Osteoblast (primary cell): ENCODE results near the gene TACC2. TPM values are rescaled to one million over a fixed set of nuclear protein-coding genes. Genes with fewer than 3 reads are reported as not detected.

Experiments
- DNase-seq: peaks from one replicate; pipeline ENCODE4 v3.0.0; 2011; ENCODE audit warnings: low spot score, mixed read lengths; ENCODE audit not compliant: insufficient read length; ENCODE audit errors: missing footprints
- H2AFZ ChIP-seq: 2 replicates; pipeline ENCODE4 v1.6.0; 2011; ENCODE audit warnings: mild to moderate bottlenecking, low read length
- H3K27ac ChIP-seq: 2 replicates; pipeline ENCODE4 v1.5.1; 2011; ENCODE audit warnings: mild to moderate bottlenecking, low read depth, low read length, moderate library complexity
- H3K27me3 ChIP-seq: 2 replicates; pipeline ENCODE4 v1.6.0; 2012; ENCODE audit warnings: mild to moderate bottlenecking, control low read depth, inconsistent platforms, low read length, moderate library complexity; ENCODE audit not compliant: insufficient read depth
- H3K36me3 ChIP-seq: 2 replicates; pipeline ENCODE4 v1.5.1; 2011; ENCODE audit warnings: mild to moderate bottlenecking, low read length, control low read depth, moderate library complexity; ENCODE audit not compliant: insufficient read depth
- H3K4me1 ChIP-seq: 2 replicates; pipeline ENCODE4 v1.5.1; 2011; ENCODE audit warnings: mild to moderate bottlenecking, low read length, control low read depth, moderate library complexity; ENCODE audit not compliant: insufficient read depth
- H3K4me2 ChIP-seq: 2 replicates; pipeline ENCODE4 v1.6.0; 2011; ENCODE audit warnings: mild to moderate bottlenecking, low read length; ENCODE audit not compliant: insufficient read depth
- H3K4me3 ChIP-seq: fragments of 200-600 bp; sonication (generic); 3 replicates; pipeline ENCODE4 v1.5.1; 2012; ENCODE audit warnings: mild to moderate bottlenecking, low read length, inconsistent platforms; ENCODE audit not compliant: insufficient read depth
- H3K79me2 ChIP-seq: 2 replicates; pipeline ENCODE4 v1.6.0; 2012; ENCODE audit warnings: mild to moderate bottlenecking, low read length, control low read depth, inconsistent platforms; ENCODE audit not compliant: insufficient read depth
- H3K9me3 ChIP-seq: 2 replicates; pipeline ENCODE4 v1.5.1; 2011; ENCODE audit warnings: low read depth, low read length, control low read depth
- H4K20me1 ChIP-seq: 2 replicates; pipeline ENCODE4 v1.6.0; 2012; ENCODE audit warnings: mild to moderate bottlenecking, low read length, control low read depth; ENCODE audit not compliant: insufficient read depth
- total RNA-seq: library from RNA; depleted of rRNA; stranded (reverse); fragments of >200 nt; gene quantifications from 2 replicates; pipeline ENCODE4 v1.2.3, GENCODE V29; 2012
- TF ChIP-seq, protein P1 (sequence below): IDR thresholded peaks from 2 replicates; pipeline ENCODE4 v1.5.1; 2011; ENCODE audit warnings: mild to moderate bottlenecking, low read depth, low read length, moderate library complexity; ENCODE audit errors: extremely low read depth

The TACC2 gene
- total RNA-seq, 1 donor = 5.8 TPM

DNA sequence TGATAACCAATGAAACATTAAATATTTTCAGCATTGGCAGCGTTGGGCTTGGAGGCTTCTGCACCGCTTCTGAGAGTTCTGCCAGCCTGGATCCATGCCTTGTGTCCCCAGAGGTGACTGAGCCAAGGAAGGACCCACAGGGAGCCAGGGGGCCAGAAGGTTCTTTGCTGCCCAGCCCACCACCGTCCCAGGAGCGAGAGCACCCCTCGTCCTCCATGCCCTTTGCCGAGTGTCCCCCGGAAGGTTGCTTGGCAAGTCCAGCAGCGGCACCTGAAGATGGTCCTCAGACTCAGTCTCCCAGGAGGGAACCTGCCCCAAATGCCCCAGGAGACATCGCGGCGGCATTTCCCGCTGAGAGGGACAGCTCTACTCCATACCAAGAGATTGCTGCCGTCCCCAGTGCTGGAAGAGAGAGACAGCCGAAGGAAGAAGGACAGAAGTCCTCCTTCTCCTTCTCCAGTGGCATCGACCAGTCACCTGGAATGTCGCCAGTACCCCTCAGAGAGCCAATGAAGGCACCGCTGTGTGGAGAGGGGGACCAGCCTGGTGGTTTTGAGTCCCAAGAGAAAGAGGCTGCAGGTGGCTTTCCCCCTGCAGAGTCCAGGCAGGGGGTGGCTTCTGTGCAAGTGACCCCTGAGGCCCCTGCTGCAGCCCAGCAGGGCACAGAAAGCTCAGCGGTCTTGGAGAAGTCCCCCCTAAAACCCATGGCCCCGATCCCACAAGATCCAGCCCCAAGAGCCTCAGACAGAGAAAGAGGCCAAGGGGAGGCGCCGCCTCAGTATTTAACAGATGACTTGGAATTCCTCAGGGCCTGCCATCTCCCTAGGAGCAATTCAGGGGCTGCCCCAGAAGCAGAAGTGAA lies 93.9 kb downstream of the TACC2 start:
- H3K79me2 ChIP-seq = no peaks in the 10 kb centered on the region
- H3K27ac ChIP-seq = no peak overlapping the region
- no peak overlapping the region for H3K4me3 ChIP-seq
- H3K4me1 ChIP-seq = no peaks in the 10 kb centered on the region
- no peak for DNase-seq
- H3K9me3 ChIP-seq = no peaks in the 10 kb centered on the region
- no peak overlapping the region for H2AFZ ChIP-seq
- peaks cover 37% of the 10 kb centered on the region for H3K27me3 ChIP-seq
- no peak overlapping the region for H3K4me2 ChIP-seq
- no peaks in the 10 kb centered on the region for H3K36me3 ChIP-seq
- TF ChIP-seq, protein P1, sequence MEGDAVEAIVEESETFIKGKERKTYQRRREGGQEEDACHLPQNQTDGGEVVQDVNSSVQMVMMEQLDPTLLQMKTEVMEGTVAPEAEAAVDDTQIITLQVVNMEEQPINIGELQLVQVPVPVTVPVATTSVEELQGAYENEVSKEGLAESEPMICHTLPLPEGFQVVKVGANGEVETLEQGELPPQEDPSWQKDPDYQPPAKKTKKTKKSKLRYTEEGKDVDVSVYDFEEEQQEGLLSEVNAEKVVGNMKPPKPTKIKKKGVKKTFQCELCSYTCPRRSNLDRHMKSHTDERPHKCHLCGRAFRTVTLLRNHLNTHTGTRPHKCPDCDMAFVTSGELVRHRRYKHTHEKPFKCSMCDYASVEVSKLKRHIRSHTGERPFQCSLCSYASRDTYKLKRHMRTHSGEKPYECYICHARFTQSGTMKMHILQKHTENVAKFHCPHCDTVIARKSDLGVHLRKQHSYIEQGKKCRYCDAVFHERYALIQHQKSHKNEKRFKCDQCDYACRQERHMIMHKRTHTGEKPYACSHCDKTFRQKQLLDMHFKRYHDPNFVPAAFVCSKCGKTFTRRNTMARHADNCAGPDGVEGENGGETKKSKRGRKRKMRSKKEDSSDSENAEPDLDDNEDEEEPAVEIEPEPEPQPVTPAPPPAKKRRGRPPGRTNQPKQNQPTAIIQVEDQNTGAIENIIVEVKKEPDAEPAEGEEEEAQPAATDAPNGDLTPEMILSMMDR = no peak
- H4K20me1 ChIP-seq = no peaks in the 10 kb centered on the region

DNA sequence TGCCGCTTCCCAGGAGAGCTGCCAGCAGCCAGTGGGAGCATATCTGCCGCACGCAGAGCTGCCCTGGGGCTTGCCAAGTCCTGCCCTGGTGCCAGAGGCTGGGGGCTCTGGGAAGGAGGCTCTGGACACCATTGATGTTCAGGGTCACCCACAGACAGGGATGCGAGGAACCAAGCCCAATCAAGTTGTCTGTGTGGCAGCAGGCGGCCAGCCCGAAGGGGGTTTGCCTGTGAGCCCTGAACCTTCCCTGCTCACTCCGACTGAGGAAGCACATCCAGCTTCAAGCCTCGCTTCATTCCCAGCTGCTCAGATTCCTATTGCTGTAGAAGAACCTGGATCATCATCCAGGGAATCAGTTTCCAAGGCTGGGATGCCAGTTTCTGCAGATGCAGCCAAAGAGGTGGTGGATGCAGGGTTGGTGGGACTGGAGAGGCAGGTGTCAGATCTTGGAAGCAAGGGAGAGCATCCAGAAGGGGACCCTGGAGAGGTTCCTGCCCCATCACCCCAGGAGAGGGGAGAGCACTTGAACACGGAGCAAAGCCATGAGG lies 94.6 kb downstream of the TACC2 start:
- TF ChIP-seq, protein P1 = no peak
- peaks cover 37% of the 10 kb centered on the region for H3K27me3 ChIP-seq
- no peak overlapping the region for H2AFZ ChIP-seq
- no peaks in the 10 kb centered on the region for H3K79me2 ChIP-seq
- H3K36me3 ChIP-seq = no peaks in the 10 kb centered on the region
- no peaks in the 10 kb centered on the region for H3K4me1 ChIP-seq
- no peak overlapping the region for H3K4me3 ChIP-seq
- H4K20me1 ChIP-seq = no peaks in the 10 kb centered on the region
- H3K4me2 ChIP-seq = no peak overlapping the region
- DNase-seq = no peak
- H3K9me3 ChIP-seq = no peaks in the 10 kb centered on the region
- no peak overlapping the region for H3K27ac ChIP-seq

DNA sequence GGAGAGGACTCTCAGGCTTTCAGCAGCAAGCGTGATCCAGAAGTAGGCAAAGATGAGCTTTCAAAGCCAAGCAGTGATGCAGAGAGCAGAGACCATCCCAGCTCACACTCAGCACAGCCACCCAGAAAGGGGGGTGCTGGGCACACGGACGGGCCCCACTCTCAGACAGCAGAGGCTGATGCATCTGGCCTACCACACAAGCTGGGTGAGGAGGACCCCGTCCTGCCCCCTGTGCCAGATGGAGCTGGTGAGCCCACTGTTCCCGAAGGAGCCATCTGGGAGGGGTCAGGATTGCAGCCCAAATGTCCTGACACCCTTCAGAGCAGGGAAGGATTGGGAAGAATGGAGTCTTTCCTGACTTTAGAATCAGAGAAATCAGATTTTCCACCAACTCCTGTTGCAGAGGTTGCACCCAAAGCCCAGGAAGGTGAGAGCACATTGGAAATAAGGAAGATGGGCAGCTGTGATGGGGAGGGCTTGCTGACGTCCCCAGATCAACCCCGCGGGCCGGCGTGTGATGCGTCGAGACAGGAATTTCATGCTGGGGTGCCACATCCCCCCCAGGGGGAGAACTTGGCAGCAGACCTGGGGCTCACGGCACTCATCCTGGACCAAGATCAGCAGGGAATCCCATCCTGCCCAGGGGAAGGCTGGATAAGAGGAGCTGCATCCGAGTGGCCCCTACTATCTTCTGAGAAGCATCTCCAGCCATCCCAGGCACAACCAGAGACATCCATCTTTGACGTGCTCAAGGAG lies 95.5 kb downstream of the TACC2 start:
- no peak overlapping the region for H3K4me2 ChIP-seq
- H3K79me2 ChIP-seq = no peaks in the 10 kb centered on the region
- no peaks in the 10 kb centered on the region for H3K4me1 ChIP-seq
- peak; percentile 86 for DNase-seq
- H3K36me3 ChIP-seq = no peaks in the 10 kb centered on the region
- TF ChIP-seq, protein P1 = no peak
- H3K27me3 ChIP-seq = peaks cover 37% of the 10 kb centered on the region
- no peaks in the 10 kb centered on the region for H3K9me3 ChIP-seq
- no peak overlapping the region for H3K27ac ChIP-seq
- H3K4me3 ChIP-seq = no peak overlapping the region
- H2AFZ ChIP-seq = no peak overlapping the region
- H4K20me1 ChIP-seq = no peaks in the 10 kb centered on the region
